Smooth muscle cell (in vitro differentiated cells): ENCODE data around the gene COMMD1. TPM values are rescaled to one million over a fixed set of nuclear protein-coding genes. Genes with fewer than 3 reads are reported as not detected.

ENCODE experiments used
- DNase-seq: peaks from one replicate; lab custom pipeline; 2025; ENCODE audit not compliant: unreplicated experiment; lab: John Stamatoyannopoulos, UW
- H2AFZ ChIP-seq: fragments of 200-600 bp; sonication (generic); 2 replicates; pipeline ENCODE4 v1.6.0; 2016; ENCODE audit warnings: antibody characterized with exemption, low read depth, mild to moderate bottlenecking
- H3F3A ChIP-seq: fragments of 200-600 bp; sonication (generic); 2 replicates; pipeline ENCODE4 v1.6.0; 2017; ENCODE audit warnings: antibody characterized with exemption, low read depth
- H3K27ac ChIP-seq: fragments of 200-600 bp; sonication (generic); 2 replicates; pipeline ENCODE4 v1.5.1; 2016; ENCODE audit warnings: low read depth, mild to moderate bottlenecking
- H3K27me3 ChIP-seq: fragments of 200-600 bp; sonication (generic); 2 replicates; pipeline ENCODE4 v1.6.1; 2016; ENCODE audit warnings: low read depth, mild to moderate bottlenecking
- H3K36me3 ChIP-seq: fragments of 200-600 bp; sonication (generic); 2 replicates; pipeline ENCODE4 v1.5.1; 2016; ENCODE audit warnings: low read depth
- H3K4me1 ChIP-seq: fragments of 200-600 bp; sonication (generic); 2 replicates; pipeline ENCODE4 v1.5.1; 2016; ENCODE audit warnings: low read depth
- H3K4me2 ChIP-seq: fragments of 200-600 bp; sonication (generic); 2 replicates; pipeline ENCODE4 v1.6.0; 2016; ENCODE audit warnings: mild to moderate bottlenecking
- H3K4me3 ChIP-seq: fragments of 200-600 bp; sonication (generic); 2 replicates; pipeline ENCODE4 v1.5.1; 2016; ENCODE audit warnings: mild to moderate bottlenecking
- H3K79me2 ChIP-seq: fragments of 200-600 bp; sonication (generic); 2 replicates; pipeline ENCODE4 v1.6.0; 2016; ENCODE audit warnings: low read depth, mild to moderate bottlenecking
- H3K9ac ChIP-seq: fragments of 200-600 bp; sonication (generic); 2 replicates; pipeline ENCODE4 v1.6.0; 2016; ENCODE audit warnings: low read depth
- H3K9me3 ChIP-seq: fragments of 200-600 bp; sonication (generic); replicated peaks from 2 replicates; pipeline ENCODE4 v1.5.1; 2016; ENCODE audit warnings: low read depth
- H4K20me1 ChIP-seq: fragments of 200-600 bp; sonication (generic); 2 replicates; pipeline ENCODE4 v1.6.0; 2016; ENCODE audit warnings: low read depth
- CTCF ChIP-seq: fragments of 200-600 bp; sonication (generic); IDR thresholded peaks from 2 replicates; pipeline ENCODE4 v1.5.1; 2017; ENCODE audit warnings: borderline replicate concordance, mild to moderate bottlenecking, antibody characterized with exemption; ENCODE audit not compliant: insufficient read depth, poor library complexity, severe bottlenecking
- WGBS: methylation state at CpG from one replicate; pipeline ENCODE4 v1.1.7; 2016; ENCODE audit warnings: low lambda C conversion rate; 5-methylcytosine and 5-hydroxymethylcytosine counted together
- polyA plus RNA-seq: library from polyadenylated mRNA; unstranded; fragments of >200 nt; fragmentation: Nextera tagmentation; extraction: Ambion mirVana; gene quantifications from 2 replicates; pipeline ENCODE4 v1.2.1, GENCODE V29; 2016
- total RNA-seq: library from RNA; depleted of rRNA; stranded (reverse); fragments of >200 nt; gene quantifications from 2 replicates; pipeline ENCODE4 v1.2.3, GENCODE V29; 2014

The COMMD1 gene
- total and polyA plus RNA-seq, 2 experiments from 2014 or later, result 50.6 to 82.9 TPM

DNA sequence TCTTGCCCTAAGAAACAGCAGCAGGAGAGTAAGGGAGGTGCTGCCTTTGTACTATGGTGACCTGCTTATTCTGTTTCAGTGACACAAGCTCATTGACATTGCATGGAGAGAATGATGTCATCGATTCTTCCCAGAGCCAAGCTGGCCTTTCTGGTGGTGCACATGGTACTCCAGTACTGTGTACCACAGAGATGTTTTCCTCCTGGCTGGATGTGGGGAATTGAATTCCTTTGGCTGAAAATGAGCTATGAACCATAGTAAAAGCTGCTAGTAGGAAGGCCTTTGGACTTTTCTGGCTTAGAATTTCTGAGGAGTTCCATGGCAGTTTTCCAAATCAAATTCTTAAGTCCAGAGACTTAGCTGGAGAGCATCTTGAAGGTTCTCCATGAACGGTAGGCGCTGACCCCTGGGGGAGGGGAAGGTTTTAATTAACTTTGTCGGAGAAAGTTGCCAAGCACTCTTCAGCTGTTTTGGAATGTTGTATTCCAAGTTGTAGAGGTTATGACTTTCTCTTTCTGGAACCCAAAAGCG lies 273.3 kb downstream of the COMMD1 start:
- Histone ChIP-seq H3K27me3 (no peaks in the 10 kb centered on the region), H3K9me3 (no peaks in the 10 kb centered on the region), H3K27ac (no peak overlapping the region), H4K20me1 (no peaks in the 10 kb centered on the region), H3K36me3 (no peaks in the 10 kb centered on the region), H3K4me2 (no peak overlapping the region), H3F3A (no peaks in the 10 kb centered on the region), H3K9ac (no peak overlapping the region), H3K79me2 (no peaks in the 10 kb centered on the region), H3K4me3 (no peak overlapping the region), H3K4me1 (no peaks in the 10 kb centered on the region), H2AFZ (no peak overlapping the region)
- TF ChIP-seq CTCF, result no peak
- no peak for DNase-seq
- 90% methylated on average over 5 of the region's 5 CpGs for WGBS

DNA sequence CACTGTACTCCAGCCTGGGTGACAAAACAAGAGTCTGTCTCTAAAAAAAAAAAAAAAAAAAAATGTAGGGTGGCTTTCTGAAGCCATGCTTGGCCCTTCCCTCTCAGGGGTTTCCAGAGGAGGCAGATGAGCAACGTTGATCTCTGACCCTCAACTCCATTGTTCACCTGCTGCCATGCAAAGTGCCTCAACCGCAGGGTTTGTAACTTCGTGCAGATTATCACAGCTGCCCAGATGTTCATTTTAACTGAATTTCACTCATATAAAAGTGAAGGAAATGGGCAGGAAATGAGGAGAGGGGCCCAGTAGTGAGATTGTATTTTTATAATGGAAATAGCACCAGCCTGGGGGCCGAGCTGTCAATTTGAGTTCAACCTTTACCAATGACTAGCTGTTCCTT lies 275.5 kb downstream of the COMMD1 start:
- H3K4me1 ChIP-seq, result no peaks in the 10 kb centered on the region
- H3K36me3 ChIP-seq, result no peaks in the 10 kb centered on the region
- no peak overlapping the region for H3K4me3 ChIP-seq
- no peak for DNase-seq
- H4K20me1 ChIP-seq, result no peaks in the 10 kb centered on the region
- no peak overlapping the region for H2AFZ ChIP-seq
- no peak for TF ChIP-seq CTCF
- no peaks in the 10 kb centered on the region for H3F3A ChIP-seq
- no peak overlapping the region for H3K27ac ChIP-seq
- no peaks in the 10 kb centered on the region for H3K27me3 ChIP-seq
- H3K9ac ChIP-seq, result no peak overlapping the region
- no peaks in the 10 kb centered on the region for H3K9me3 ChIP-seq
- no peak overlapping the region for H3K4me2 ChIP-seq
- 89% methylated on average over 4 of the region's 4 CpGs for WGBS
- no peaks in the 10 kb centered on the region for H3K79me2 ChIP-seq

DNA sequence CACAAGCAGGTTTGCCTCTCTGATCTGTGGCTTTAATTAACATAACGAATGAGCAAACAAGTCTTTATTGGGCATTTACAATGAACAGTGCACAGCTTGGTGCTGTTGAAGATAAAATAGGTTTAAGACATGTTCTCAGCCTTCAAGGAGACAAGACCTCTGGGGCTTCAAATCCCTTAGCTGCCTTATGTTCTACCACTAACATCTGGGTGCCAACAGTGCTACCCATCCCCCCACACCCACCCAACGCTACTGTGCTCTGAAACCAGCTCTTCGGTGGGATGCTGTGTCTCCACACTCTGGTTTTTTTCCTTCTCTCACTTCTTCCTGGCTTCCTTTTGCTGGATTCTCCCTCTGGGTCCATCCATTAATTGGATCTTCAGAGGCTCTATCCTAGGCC lies 276.4 kb downstream of the COMMD1 start:
- no peak overlapping the region for H3K27ac ChIP-seq
- no peaks in the 10 kb centered on the region for H3K27me3 ChIP-seq
- H2AFZ ChIP-seq, result no peak overlapping the region
- 86% methylated on average over 3 of the region's 3 CpGs for WGBS
- DNase-seq, result no peak
- H3K4me2 ChIP-seq, result no peak overlapping the region
- no peaks in the 10 kb centered on the region for H3K9me3 ChIP-seq
- no peaks in the 10 kb centered on the region for H3K79me2 ChIP-seq
- H3K4me1 ChIP-seq, result no peaks in the 10 kb centered on the region
- no peaks in the 10 kb centered on the region for H4K20me1 ChIP-seq
- no peaks in the 10 kb centered on the region for H3F3A ChIP-seq
- no peak overlapping the region for H3K9ac ChIP-seq
- no peak overlapping the region for H3K4me3 ChIP-seq
- no peaks in the 10 kb centered on the region for H3K36me3 ChIP-seq
- no peak for TF ChIP-seq CTCF

- no peak overlapping the region for H2AFZ ChIP-seq
- no peak overlapping the region for H3K9ac ChIP-seq
- 60% methylated on average over 3 of the region's 3 CpGs for WGBS
- H3F3A ChIP-seq, result no peaks in the 10 kb centered on the region
- H3K36me3 ChIP-seq, result no peaks in the 10 kb centered on the region
- no peak for DNase-seq
- no peaks in the 10 kb centered on the region for H4K20me1 ChIP-seq
- H3K9me3 ChIP-seq, result no peaks in the 10 kb centered on the region
- no peaks in the 10 kb centered on the region for H3K79me2 ChIP-seq
- H3K4me2 ChIP-seq, result no peak overlapping the region
- no peak overlapping the region for H3K4me3 ChIP-seq
- H3K4me1 ChIP-seq, result no peaks in the 10 kb centered on the region
- no peaks in the 10 kb centered on the region for H3K27me3 ChIP-seq
- no peak overlapping the region for H3K27ac ChIP-seq
- no peak for TF ChIP-seq CTCF
These were observed 279.2 kb downstream of the COMMD1 start for GRCh38 chr2:62184512-62185230.
